Astrocyte of the cerebellum (primary cell): ENCODE data around the gene PPFIA4.

Experiments used
- DNase-seq: peaks from one replicate; pipeline ENCODE4 v3.0.0-alpha.2; 2011; ENCODE audit warnings: low read depth
- H3K4me3 ChIP-seq: 2 replicates; pipeline ENCODE4 v1.5.1; 2011; ENCODE audit warnings: mild to moderate bottlenecking, low read depth, low read length, moderate library complexity
- in situ Hi-C: cut with HindIII; loops from 2 replicates; pipeline ENCODE4 v1.10.0; 2017; ENCODE audit warnings: low sequenced_read_pairs
- TF ChIP-seq, protein P1 (sequence below): IDR thresholded peaks from 2 replicates; pipeline ENCODE4 v1.5.1; 2012; ENCODE audit warnings: low read length, low read depth, moderate library complexity, mild to moderate bottlenecking; ENCODE audit errors: missing control alignments

PPFIA4 gene

GRCh38 chr1:203104789-203105390, 78.6 kb downstream of the PPFIA4 start:
- DNase-seq = no peak
- H3K4me3 ChIP-seq = no peak overlapping the region
- in situ Hi-C loops = no loop called here
- TF ChIP-seq, protein P1, sequence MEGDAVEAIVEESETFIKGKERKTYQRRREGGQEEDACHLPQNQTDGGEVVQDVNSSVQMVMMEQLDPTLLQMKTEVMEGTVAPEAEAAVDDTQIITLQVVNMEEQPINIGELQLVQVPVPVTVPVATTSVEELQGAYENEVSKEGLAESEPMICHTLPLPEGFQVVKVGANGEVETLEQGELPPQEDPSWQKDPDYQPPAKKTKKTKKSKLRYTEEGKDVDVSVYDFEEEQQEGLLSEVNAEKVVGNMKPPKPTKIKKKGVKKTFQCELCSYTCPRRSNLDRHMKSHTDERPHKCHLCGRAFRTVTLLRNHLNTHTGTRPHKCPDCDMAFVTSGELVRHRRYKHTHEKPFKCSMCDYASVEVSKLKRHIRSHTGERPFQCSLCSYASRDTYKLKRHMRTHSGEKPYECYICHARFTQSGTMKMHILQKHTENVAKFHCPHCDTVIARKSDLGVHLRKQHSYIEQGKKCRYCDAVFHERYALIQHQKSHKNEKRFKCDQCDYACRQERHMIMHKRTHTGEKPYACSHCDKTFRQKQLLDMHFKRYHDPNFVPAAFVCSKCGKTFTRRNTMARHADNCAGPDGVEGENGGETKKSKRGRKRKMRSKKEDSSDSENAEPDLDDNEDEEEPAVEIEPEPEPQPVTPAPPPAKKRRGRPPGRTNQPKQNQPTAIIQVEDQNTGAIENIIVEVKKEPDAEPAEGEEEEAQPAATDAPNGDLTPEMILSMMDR = no peak

DNA sequence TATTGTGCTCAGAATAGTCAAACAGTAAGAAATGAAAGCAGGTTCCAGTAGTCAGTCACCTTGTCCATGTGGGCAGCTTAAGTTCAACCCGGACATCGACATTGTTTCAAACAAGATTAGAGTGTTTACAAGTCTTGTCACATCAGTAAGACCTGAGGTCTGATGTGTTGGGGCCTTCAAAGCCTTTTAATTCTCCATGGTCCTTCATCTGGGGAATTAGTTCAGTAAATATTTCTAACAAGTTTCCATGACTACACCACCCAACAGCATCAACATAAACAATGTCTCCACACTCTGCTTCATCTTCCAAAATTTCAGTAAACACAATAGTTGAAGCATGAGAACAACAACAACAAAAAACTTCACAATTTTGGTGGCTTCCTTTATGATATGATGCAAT, 86.2 kb downstream of the PPFIA4 start:
- DNase-seq = no peak
- in situ Hi-C loops = no loop called here

GRCh38 chr1:203113308-203113707, 87.0 kb downstream of the PPFIA4 start:
- TF ChIP-seq, protein P1 = no peak
- DNase-seq = no peak
- in situ Hi-C loops = no loop called here
- no peak overlapping the region for H3K4me3 ChIP-seq

More for the DNA sequence above, 86.2 kb downstream of the PPFIA4 start:
- no peak overlapping the region for H3K4me3 ChIP-seq
- TF ChIP-seq, protein P1 = no peak

GRCh38 chr1:203114202-203114601, 87.9 kb downstream of the PPFIA4 start:
- no peak for DNase-seq
- no peak overlapping the region for H3K4me3 ChIP-seq
- TF ChIP-seq, protein P1 = no peak
- in situ Hi-C loops = no loop called here

DNA sequence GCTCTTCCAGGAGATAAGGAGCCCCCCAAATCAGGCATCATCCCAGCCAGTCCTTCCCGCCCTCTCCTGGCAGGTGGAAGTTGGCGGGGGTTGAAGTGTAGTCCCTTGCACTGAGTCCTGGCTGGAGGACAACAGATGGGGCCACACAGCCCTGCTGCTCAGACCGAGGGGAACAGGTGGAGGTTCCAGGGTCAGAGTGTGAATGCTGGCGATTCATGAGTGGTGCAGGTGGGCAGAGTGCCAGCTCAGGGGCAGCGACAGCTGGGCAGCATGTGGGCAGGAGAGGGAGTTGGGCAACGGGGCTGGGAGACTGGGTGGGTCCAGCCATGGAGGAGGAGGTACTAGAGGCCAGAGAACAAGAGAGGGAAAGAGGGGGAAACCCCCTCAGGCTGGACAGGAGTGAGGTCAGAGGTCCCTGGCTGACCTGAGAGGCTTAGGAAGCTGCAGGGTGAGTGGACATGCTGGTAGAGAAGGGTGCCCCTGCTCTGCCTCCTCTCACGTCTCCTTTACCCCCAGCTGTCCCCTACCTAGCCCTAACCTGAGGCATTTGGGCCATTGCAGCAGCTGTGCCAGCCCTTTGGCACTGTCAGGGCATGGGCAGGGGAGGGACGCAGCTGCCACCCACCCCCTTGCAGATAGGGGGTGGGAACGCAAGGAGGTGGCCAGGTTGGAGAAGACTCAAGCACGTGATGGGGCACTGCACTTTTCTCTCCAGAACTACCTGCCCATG, 90.0 kb downstream of the PPFIA4 start:
- in situ Hi-C loops = no loop called here
- TF ChIP-seq, protein P1 = no peak
- no peak overlapping the region for H3K4me3 ChIP-seq
- DNase-seq = no peak

- TF ChIP-seq, protein P1 = peak; percentile 83
- H3K4me3 ChIP-seq = no peak overlapping the region
- in situ Hi-C loops = no loop called here
- DNase-seq = peak; percentile 29
Measured at GRCh38 chr1:203117611-203118575, 91.6 kb downstream of the PPFIA4 start.
